GM19452 (cell line): ENCODE results near the gene PGAP3.

Experiments used
- ATAC-seq: cut with Tn5 transposase; IDR thresholded peaks from one replicate; pipeline ENCODE4 v1.9.1; 2021; ENCODE audit not compliant: unreplicated experiment

The PGAP3 gene

GRCh38 chr17:39639566-39640458 lies 48.0 kb downstream of the PGAP3 start:
- no peak for ATAC-seq

GRCh38 chr17:39639043-39639442 lies 48.8 kb downstream of the PGAP3 start:
- ATAC-seq = no peak

- no peak for ATAC-seq
These were observed 49.5 kb downstream of the PGAP3 start for GRCh38 chr17:39638317-39638716.

- ATAC-seq = peak; percentile 88
These were observed 50.7 kb downstream of the PGAP3 start, which contains the start of gene STARD3 for GRCh38 chr17:39636927-39637736. TSS of gene STARD3 (plus strand) at chr17:39637144. CDS start at chr17:39653532, 16,388 bp downstream.

GRCh38 chr17:39636587-39636926 lies 51.3 kb downstream of the PGAP3 start:
- peak; percentile 14 for ATAC-seq

- no peak for ATAC-seq
These were observed 52.2 kb downstream of the PGAP3 start for GRCh38 chr17:39635614-39636176.

GRCh38 chr17:39634384-39634871 lies 53.4 kb downstream of the PGAP3 start:
- ATAC-seq = no peak

- no peak for ATAC-seq
These were observed 54.2 kb downstream of the PGAP3 start for GRCh38 chr17:39633570-39634183.

GRCh38 chr17:39632153-39632941 lies 55.5 kb downstream of the PGAP3 start:
- ATAC-seq = no peak

GRCh38 chr17:39631403-39631802 lies 56.5 kb downstream of the PGAP3 start:
- ATAC-seq = no peak

- no peak for ATAC-seq
These were observed 58.0 kb downstream of the PGAP3 start for GRCh38 chr17:39629898-39630297.

GRCh38 chr17:39629494-39629880 lies 58.4 kb downstream of the PGAP3 start:
- ATAC-seq = no peak

- ATAC-seq = no peak
These were observed 59.0 kb downstream of the PGAP3 start for GRCh38 chr17:39628655-39629493.

GRCh38 chr17:39627712-39628516 lies 59.9 kb downstream of the PGAP3 start:
- no peak for ATAC-seq

GRCh38 chr17:39627047-39627711 lies 60.7 kb downstream of the PGAP3 start:
- no peak for ATAC-seq

GRCh38 chr17:39626171-39627046 lies 61.4 kb downstream of the PGAP3 start, which contains the start of gene PPP1R1B:
TSS of gene PPP1R1B (plus strand) at chr17:39626952. CDS start at chr17:39627393, 441 bp downstream.
- no peak for ATAC-seq
